PFSK-1 (cell line): ENCODE results near the gene CXCR4.

Source experiments
- POLR2AphosphoS5 ChIP-seq: IDR thresholded peaks from 2 replicates; pipeline ENCODE4 v1.6.1; 2012; ENCODE audit warnings: low read depth, mild to moderate bottlenecking, control low read depth, low read length, moderate library complexity
- TF ChIP-seq, protein P1 (sequence below), 2 experiments: IDR thresholded peaks; 2 replicates each; pipeline versions ENCODE4 v1.6.1 to v1.8.0; 2011 to 2012; ENCODE audit warnings: low read depth in 2 of 2, low read length in 2 of 2, control low read depth in 1 of 2, inconsistent platforms in 1 of 2, mild to moderate bottlenecking in 1 of 2, moderate library complexity in 1 of 2; ENCODE audit not compliant: insufficient read depth in 1 of 2

DNA sequence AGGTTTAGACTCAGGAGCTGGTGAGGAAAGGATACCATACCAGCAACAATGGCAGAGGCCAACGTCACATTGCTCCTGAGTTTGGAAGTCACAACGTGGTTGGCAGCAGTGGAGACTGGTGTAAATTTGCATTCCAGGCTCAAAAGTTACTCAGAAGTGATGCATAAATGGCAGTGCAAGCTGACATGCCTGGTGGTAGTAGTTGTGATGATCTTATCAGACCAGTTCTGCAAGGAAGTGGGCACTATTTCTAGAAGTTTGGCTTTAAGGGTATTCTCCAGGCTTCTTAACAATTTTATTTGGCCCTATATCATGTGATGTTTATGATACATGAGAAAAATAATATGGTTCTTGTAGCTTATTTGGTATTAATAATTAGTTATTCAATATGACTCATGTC lies 37.8 kb downstream of the CXCR4 start:
- TF ChIP-seq POLR2AphosphoS5: no peak
- TF ChIP-seq, protein P1, sequence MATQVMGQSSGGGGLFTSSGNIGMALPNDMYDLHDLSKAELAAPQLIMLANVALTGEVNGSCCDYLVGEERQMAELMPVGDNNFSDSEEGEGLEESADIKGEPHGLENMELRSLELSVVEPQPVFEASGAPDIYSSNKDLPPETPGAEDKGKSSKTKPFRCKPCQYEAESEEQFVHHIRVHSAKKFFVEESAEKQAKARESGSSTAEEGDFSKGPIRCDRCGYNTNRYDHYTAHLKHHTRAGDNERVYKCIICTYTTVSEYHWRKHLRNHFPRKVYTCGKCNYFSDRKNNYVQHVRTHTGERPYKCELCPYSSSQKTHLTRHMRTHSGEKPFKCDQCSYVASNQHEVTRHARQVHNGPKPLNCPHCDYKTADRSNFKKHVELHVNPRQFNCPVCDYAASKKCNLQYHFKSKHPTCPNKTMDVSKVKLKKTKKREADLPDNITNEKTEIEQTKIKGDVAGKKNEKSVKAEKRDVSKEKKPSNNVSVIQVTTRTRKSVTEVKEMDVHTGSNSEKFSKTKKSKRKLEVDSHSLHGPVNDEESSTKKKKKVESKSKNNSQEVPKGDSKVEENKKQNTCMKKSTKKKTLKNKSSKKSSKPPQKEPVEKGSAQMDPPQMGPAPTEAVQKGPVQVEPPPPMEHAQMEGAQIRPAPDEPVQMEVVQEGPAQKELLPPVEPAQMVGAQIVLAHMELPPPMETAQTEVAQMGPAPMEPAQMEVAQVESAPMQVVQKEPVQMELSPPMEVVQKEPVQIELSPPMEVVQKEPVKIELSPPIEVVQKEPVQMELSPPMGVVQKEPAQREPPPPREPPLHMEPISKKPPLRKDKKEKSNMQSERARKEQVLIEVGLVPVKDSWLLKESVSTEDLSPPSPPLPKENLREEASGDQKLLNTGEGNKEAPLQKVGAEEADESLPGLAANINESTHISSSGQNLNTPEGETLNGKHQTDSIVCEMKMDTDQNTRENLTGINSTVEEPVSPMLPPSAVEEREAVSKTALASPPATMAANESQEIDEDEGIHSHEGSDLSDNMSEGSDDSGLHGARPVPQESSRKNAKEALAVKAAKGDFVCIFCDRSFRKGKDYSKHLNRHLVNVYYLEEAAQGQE (IDR thresholded peaks at IDR 0.05; ENCODE audit: insufficient read depth in 1 of 2, low read depth in 2 of 2, low read length in 2 of 2): no peak
